Thyroid gland (tissue), 4 donors: ENCODE measurements around the gene OR51F2.

ENCODE experiments used
- CTCF ChIP-seq, 6 experiments: fragments of 200-600 bp in 3 of 6; fragments of 450-650 bp in 3 of 6; sonication (generic) in 3 of 6; IDR thresholded peaks; one replicate each; pipeline ENCODE4 v1.5.1; 2016 to 2019; ENCODE audit warnings: antibody characterized with exemption in 6 of 6, mild to moderate bottlenecking in 2 of 6, inconsistent platforms in 1 of 6, moderate library complexity in 1 of 6
- POLR2A ChIP-seq, 2 donors: fragments of 450-650 bp; IDR thresholded peaks; one replicate each; pipeline ENCODE4 v1.6.1; 2017; ENCODE audit warnings: antibody characterized with exemption in 2 of 2, mild to moderate bottlenecking in 2 of 2, moderate library complexity in 1 of 2

GRCh38 chr11:4851033-4851432 lies 29.9 kb downstream of the OR51F2 start:
- TF ChIP-seq CTCF (IDR thresholded peaks at IDR 0.05) (no peak), POLR2A (IDR thresholded peaks at IDR 0.05) (no peak)
